K562 (cell line): Measurements from ENCODE around the gene MYO18A. TPM values are rescaled to one million over a fixed set of nuclear protein-coding genes. Genes with fewer than 3 reads are reported as not detected.

ENCODE experiments used
- ATAC-seq: fragments of 200-7000 bp; cut with Tn5 transposase; 3 replicates; pipeline ENCODE4 v1.9.1; 2020; ENCODE audit warnings: moderate library complexity
- BruUV-seq: library from RNA; stranded (reverse); fragments of 400-500 nt; replicated peaks from 2 replicates; lab custom pipeline; 2021; lab: Mats Ljungman, UMichigan
- CTCF ChIA-PET: fragments of 300-600 bp; formaldehyde crosslinking; extraction: SDS; loops from one replicate; lab custom pipeline; 2021; ENCODE audit warnings: low intra/inter-chr PET ratio; lab: Yijun Ruan, JAX
- POLR2A ChIA-PET: fragments of 300-600, 350-650 bp; sonication (Branson Sonifier 250); formaldehyde crosslinking; extraction: SDS; loops from one replicate; lab custom pipeline; 2021; ENCODE audit warnings: antibody characterized with exemption, inconsistent platforms; lab: Yijun Ruan, JAX
- DNase-seq, 4 experiments: peaks; one replicate each; pipeline versions ENCODE4 v3.0.0 to v3.0.0-alpha.2; 2011 to 2018; ENCODE audit warnings: low spot score in 3 of 4, mixed read lengths in 3 of 4; ENCODE audit errors: extremely low read depth in 1 of 4
- FAIRE-seq: peaks from 2 replicates; lab custom pipeline; 2011; peaks lifted over from hg19 to GRCh38; lab: Jason Lieb, UNC
- H2AFZ ChIP-seq: 2 replicates; pipeline ENCODE4 v1.6.0; 2011; ENCODE audit warnings: low read depth, low read length, control low read depth, inconsistent platforms
- H3K27ac ChIP-seq: fragments of 200-600 bp; 3 replicates; pipeline ENCODE4 v1.8.0; 2011; ENCODE audit warnings: low read depth, mild to moderate bottlenecking, control low read depth, inconsistent platforms, low read length, moderate library complexity, mixed read lengths; ENCODE audit errors: extremely low read depth
- H3K27me3 ChIP-seq, 2 experiments: fragments of 300-600 bp in 1 of 2; 2 replicates in 1 of 2; 3 replicates in 1 of 2; pipeline versions ENCODE4 v1.6.0 to v1.8.0; 2011; ENCODE audit warnings: inconsistent platforms in 2 of 2, low read length in 2 of 2, mild to moderate bottlenecking in 1 of 2, mixed read lengths in 1 of 2, moderate library complexity in 1 of 2; ENCODE audit not compliant: control insufficient read depth in 2 of 2, insufficient read depth in 2 of 2
- H3K36me3 ChIP-seq: fragments of 300-600 bp; 3 replicates; pipeline ENCODE4 v1.8.0; 2011; ENCODE audit warnings: mild to moderate bottlenecking, low read length, inconsistent platforms; ENCODE audit not compliant: control insufficient read depth, insufficient read depth
- H3K4me1 ChIP-seq, 2 experiments: fragments of 200-600 bp in 1 of 2; replicated peaks in 1 of 2; 2 replicates in 1 of 2; 3 replicates in 1 of 2; pipeline versions ENCODE4 v1.5.1 to v1.8.0; 2011; ENCODE audit warnings: inconsistent platforms in 2 of 2, low read length in 2 of 2, mild to moderate bottlenecking in 1 of 2, mixed read lengths in 1 of 2, moderate library complexity in 1 of 2; ENCODE audit not compliant: control insufficient read depth in 2 of 2, insufficient read depth in 2 of 2
- H3K4me2 ChIP-seq: 2 replicates; pipeline ENCODE4 v1.6.1; 2011; ENCODE audit warnings: low read length, control low read depth, inconsistent platforms, mixed read lengths; ENCODE audit not compliant: insufficient read depth
- H3K4me3 ChIP-seq: fragments of 200-600 bp; sonication (generic), shearing (Covaris generic); 2 replicates; pipeline ENCODE4 v1.5.1; 2016; ENCODE audit warnings: control low read depth, inconsistent platforms
- H3K79me2 ChIP-seq: fragments of 200-600 bp; 3 replicates; pipeline ENCODE4 v1.8.0; 2011; ENCODE audit warnings: low read length, inconsistent platforms; ENCODE audit not compliant: control insufficient read depth, insufficient read depth
- H3K9ac ChIP-seq, 2 experiments: 2 replicates each; pipeline versions ENCODE4 v1.6.0 to v1.6.1; 2011; ENCODE audit warnings: low read depth in 2 of 2, low read length in 2 of 2, control low read depth in 1 of 2, inconsistent platforms in 1 of 2, mild to moderate bottlenecking in 1 of 2, mixed read lengths in 1 of 2; ENCODE audit not compliant: insufficient read depth in 1 of 2
- H3K9me1 ChIP-seq: one replicate; pipeline ENCODE4 v1.6.0; 2011; ENCODE audit warnings: inconsistent platforms, mild to moderate bottlenecking, low read length, moderate library complexity; ENCODE audit not compliant: control insufficient read depth, insufficient read depth
- H3K9me3 ChIP-seq: replicated peaks from 2 replicates; pipeline ENCODE4 v1.5.1; 2011; ENCODE audit warnings: low read depth, low read length, inconsistent platforms; ENCODE audit not compliant: control insufficient read depth, insufficient read depth
- H4K20me1 ChIP-seq: replicated peaks from 2 replicates; pipeline ENCODE4 v1.6.1; 2011; ENCODE audit warnings: low read length, inconsistent platforms, mixed read lengths; ENCODE audit not compliant: control insufficient read depth, insufficient read depth
- CBFA2T2 ChIP-seq: fragments of 450-650 bp; conservative IDR thresholded peaks from 2 replicates; pipeline ENCODE4 v1.6.1; 2017; ENCODE audit warnings: mild to moderate bottlenecking
- CC2D1A ChIP-seq: fragments of 450-650 bp; IDR thresholded peaks from 2 replicates; pipeline ENCODE4 v1.6.1; 2017; ENCODE audit warnings: mild to moderate bottlenecking
- FOXA1 ChIP-seq: fragments of 450-650 bp; IDR thresholded peaks from 2 replicates; pipeline ENCODE4 v1.6.1; 2016; ENCODE audit warnings: mild to moderate bottlenecking, borderline replicate concordance
- FOXM1 ChIP-seq, 2 experiments: fragments of 450-650 bp in 1 of 2; sonication (generic) in 1 of 2; formaldehyde crosslinking in 1 of 2; IDR thresholded peaks; 2 replicates each; pipeline versions ENCODE4 v1.6.1 to v1.9.0; 2017 to 2022; ENCODE audit warnings: low read depth in 2 of 2, mild to moderate bottlenecking in 2 of 2, missing genetic modification reagents in 1 of 2, moderate library complexity in 1 of 2
- KAT7 ChIP-seq: sonication (generic); formaldehyde crosslinking; IDR thresholded peaks from 2 replicates; pipeline ENCODE4 v1.8.0; 2022; ENCODE audit warnings: missing genetic modification reagents, mild to moderate bottlenecking, borderline replicate concordance
- NCOA1 ChIP-seq: fragments of 450-650 bp; IDR thresholded peaks from 2 replicates; pipeline ENCODE4 v1.6.1; 2016; ENCODE audit warnings: low read depth
- NFXL1 ChIP-seq: fragments of 450-650 bp; formaldehyde crosslinking; IDR thresholded peaks from 2 replicates; pipeline ENCODE4 v1.4.0; 2021; ENCODE audit warnings: mild to moderate bottlenecking
- PHTF2 ChIP-seq: fragments of 250-450 bp; sonication (Bioruptor Pico); IDR thresholded peaks from 2 replicates; pipeline ENCODE4 v1.5.0; 2021; ENCODE audit warnings: mild to moderate bottlenecking
- ZNF146 ChIP-seq: IDR thresholded peaks from one replicate; pipeline ENCODE4 v1.6.1; 2018; ENCODE audit warnings: missing compliant biosample characterization; ENCODE audit not compliant: unreplicated experiment
- WGBS: fragments of 100-300 bp; shearing (Covaris generic); methylation state at CpG from one replicate; pipeline ENCODE4 v1.1.6; 2016; ENCODE audit warnings: low coverage, mixed read lengths; ENCODE audit not compliant: insufficient coverage; ENCODE audit errors: missing lambda C conversion rate; 5-methylcytosine and 5-hydroxymethylcytosine counted together
- in situ Hi-C: fragments of 300-500 bp; cut with MboI; formaldehyde crosslinking; loops from 4 replicates; pipeline ENCODE4 v1.15.0; 2018; ENCODE audit warnings: inconsistent platforms, mixed read lengths
- intact Hi-C: fragments of 100-400 bp; cut with micrococcal nuclease; formaldehyde crosslinking; loops from 2 replicates; pipeline ENCODE4 v1.14.2; 2022
- polyA plus RNA-seq, 8 experiments: library from polyadenylated mRNA; depleted of rRNA in 4 of 8; stranded (reverse) in 5 of 8; unstranded in 3 of 8; fragments of >200 nt; fragmentation: Nextera tagmentation in 2 of 8; fragmentation: Illumina TruSeq in 1 of 8; extraction: Ambion mirVana in 2 of 8; extraction: Trizol in 1 of 8; gene quantifications; 2 replicates each; pipeline versions ENCODE4 v1.2.1 to v1.2.3, GENCODE V29; 2011 to 2014; ENCODE audit warnings: inconsistent platforms in 1 of 8, missing spikeins in 1 of 8
- total RNA-seq, 7 experiments: library from RNA; depleted of rRNA in 6 of 7; stranded (reverse); fragments of >200 nt in 6 of 7; fragmentation: Illumina TruSeq in 2 of 7; extraction: Trizol in 2 of 7; gene quantifications; 2 replicates each; pipeline versions ENCODE4 v1.2.1 to v1.2.3, GENCODE V29; 2011 to 2021; ENCODE audit warnings: low replicate concordance in 1 of 7
- TF ChIP-seq, protein P1 (sequence below), 3 experiments: IDR thresholded peaks in 2 of 3; conservative IDR thresholded peaks in 1 of 3; 2 replicates each; pipeline ENCODE4 v1.5.1; 2011 to 2012; ENCODE audit warnings: low read length in 3 of 3, mild to moderate bottlenecking in 3 of 3, control low read depth in 2 of 3, improper control_type of control experiment in 1 of 3, inconsistent platforms in 1 of 3, low read depth in 1 of 3, mixed read lengths in 1 of 3, moderate library complexity in 1 of 3; ENCODE audit not compliant: insufficient read depth in 2 of 3
- TF ChIP-seq, protein P2 (sequence below): sonication (generic); formaldehyde crosslinking; IDR thresholded peaks from 2 replicates; pipeline ENCODE4 v1.8.0; 2023; ENCODE audit warnings: mild to moderate bottlenecking, missing genetic modification reagents
- TF ChIP-seq, protein P3 (sequence below): fragments of 450-650 bp; IDR thresholded peaks from 2 replicates; pipeline ENCODE4 v1.6.1; 2018; ENCODE audit not compliant: partially characterized antibody
- TF ChIP-seq, protein P4 (sequence below): sonication (generic); formaldehyde crosslinking; IDR thresholded peaks from 2 replicates; pipeline ENCODE4 v1.8.1; 2022; ENCODE audit warnings: missing genetic modification reagents

The MYO18A gene
- total and polyA plus RNA-seq, 9 of the 15 experiments (the other 6 are each of a cell fraction or from before 2014, with no cell fraction given) = 2.5 to 65.4 (median 17.1) TPM

DNA sequence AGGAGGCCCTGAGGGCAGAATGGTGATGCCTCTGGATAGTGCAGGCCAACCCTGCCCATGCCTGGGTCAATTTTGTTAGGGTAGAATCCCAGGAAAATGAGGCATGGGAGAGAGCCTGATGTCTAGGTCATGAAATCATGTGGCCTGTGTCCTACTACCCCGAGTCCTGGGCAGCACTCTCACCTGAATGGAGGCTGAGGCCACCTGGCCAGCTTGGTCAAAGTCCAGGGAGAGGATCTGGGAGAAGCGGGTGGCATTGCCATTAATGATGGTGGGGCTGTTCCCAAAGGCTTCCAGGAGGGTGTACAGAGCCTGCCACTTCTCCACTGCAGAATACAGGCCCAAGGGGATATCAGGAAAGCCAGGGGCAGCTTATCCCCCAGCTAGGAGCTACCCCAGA is 59.8 kb downstream of the MYO18A start:
- H3K4me1 ChIP-seq = peaks cover 24 to 26% of the 10 kb centered on the region in 2 experiments
- no peaks in the 10 kb centered on the region for H3K9me3 ChIP-seq
- H2AFZ ChIP-seq = no peak overlapping the region
- no peak overlapping the region for H3K4me3 ChIP-seq
- ChIA-PET CTCF (no interaction called here), POLR2A (interaction anchor here (0.8 kb wide), 1 partner anchor 459 kb away, joined by 4 read pairs; the partner anchor contains the start of genes SDF2 and SUPT6H)
- DNase-seq (no peak), FAIRE-seq (no peak), ATAC-seq (no peak)
- BruUV-seq = no TSS peak
- H4K20me1 ChIP-seq = peaks cover 41% of the 10 kb centered on the region
- WGBS = 62% methylated on average over 1 of the region's 2 CpGs
- in situ Hi-C loops (no loop called here), intact Hi-C loops (no loop called here)
- H3K4me2 ChIP-seq = no peak overlapping the region
- H3K36me3 ChIP-seq = peaks cover 56% of the 10 kb centered on the region; the same call in 2 of the 3 replicates
- H3K79me2 ChIP-seq = peaks cover 19% of the 10 kb centered on the region
- H3K27me3 ChIP-seq = no peaks in the 10 kb centered on the region
- peaks cover 16% of the 10 kb centered on the region for H3K9me1 ChIP-seq
- no peak overlapping the region for H3K27ac ChIP-seq
- no peak overlapping the region for H3K9ac ChIP-seq
- TF ChIP-seq FOXM1 (IDR thresholded peaks at IDR 0.05; ENCODE audit: low read depth) = no peak
- no peak for TF ChIP-seq FOXM1 (CRISPR knock-in tag; IDR thresholded peaks at IDR 0.05; ENCODE audit: low read depth)
- TF ChIP-seq ZNF146 (CRISPR knock-in tag) = no peak
- no peak for TF ChIP-seq NCOA1
- TF ChIP-seq, protein P1, sequence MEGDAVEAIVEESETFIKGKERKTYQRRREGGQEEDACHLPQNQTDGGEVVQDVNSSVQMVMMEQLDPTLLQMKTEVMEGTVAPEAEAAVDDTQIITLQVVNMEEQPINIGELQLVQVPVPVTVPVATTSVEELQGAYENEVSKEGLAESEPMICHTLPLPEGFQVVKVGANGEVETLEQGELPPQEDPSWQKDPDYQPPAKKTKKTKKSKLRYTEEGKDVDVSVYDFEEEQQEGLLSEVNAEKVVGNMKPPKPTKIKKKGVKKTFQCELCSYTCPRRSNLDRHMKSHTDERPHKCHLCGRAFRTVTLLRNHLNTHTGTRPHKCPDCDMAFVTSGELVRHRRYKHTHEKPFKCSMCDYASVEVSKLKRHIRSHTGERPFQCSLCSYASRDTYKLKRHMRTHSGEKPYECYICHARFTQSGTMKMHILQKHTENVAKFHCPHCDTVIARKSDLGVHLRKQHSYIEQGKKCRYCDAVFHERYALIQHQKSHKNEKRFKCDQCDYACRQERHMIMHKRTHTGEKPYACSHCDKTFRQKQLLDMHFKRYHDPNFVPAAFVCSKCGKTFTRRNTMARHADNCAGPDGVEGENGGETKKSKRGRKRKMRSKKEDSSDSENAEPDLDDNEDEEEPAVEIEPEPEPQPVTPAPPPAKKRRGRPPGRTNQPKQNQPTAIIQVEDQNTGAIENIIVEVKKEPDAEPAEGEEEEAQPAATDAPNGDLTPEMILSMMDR (IDR thresholded peaks at IDR 0.05 in 2 of 3, conservative IDR thresholded peaks at IDR 0.05 in 1 of 3; ENCODE audit: insufficient read depth in 2 of 3, low read depth in 1 of 3, low read length in 3 of 3) = no peak
- TF ChIP-seq, protein P2, sequence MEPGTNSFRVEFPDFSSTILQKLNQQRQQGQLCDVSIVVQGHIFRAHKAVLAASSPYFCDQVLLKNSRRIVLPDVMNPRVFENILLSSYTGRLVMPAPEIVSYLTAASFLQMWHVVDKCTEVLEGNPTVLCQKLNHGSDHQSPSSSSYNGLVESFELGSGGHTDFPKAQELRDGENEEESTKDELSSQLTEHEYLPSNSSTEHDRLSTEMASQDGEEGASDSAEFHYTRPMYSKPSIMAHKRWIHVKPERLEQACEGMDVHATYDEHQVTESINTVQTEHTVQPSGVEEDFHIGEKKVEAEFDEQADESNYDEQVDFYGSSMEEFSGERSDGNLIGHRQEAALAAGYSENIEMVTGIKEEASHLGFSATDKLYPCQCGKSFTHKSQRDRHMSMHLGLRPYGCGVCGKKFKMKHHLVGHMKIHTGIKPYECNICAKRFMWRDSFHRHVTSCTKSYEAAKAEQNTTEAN (CRISPR knock-in tag) = no peak
- TF ChIP-seq NFXL1 (CRISPR knock-in tag) = no peak
- TF ChIP-seq, protein P3, sequence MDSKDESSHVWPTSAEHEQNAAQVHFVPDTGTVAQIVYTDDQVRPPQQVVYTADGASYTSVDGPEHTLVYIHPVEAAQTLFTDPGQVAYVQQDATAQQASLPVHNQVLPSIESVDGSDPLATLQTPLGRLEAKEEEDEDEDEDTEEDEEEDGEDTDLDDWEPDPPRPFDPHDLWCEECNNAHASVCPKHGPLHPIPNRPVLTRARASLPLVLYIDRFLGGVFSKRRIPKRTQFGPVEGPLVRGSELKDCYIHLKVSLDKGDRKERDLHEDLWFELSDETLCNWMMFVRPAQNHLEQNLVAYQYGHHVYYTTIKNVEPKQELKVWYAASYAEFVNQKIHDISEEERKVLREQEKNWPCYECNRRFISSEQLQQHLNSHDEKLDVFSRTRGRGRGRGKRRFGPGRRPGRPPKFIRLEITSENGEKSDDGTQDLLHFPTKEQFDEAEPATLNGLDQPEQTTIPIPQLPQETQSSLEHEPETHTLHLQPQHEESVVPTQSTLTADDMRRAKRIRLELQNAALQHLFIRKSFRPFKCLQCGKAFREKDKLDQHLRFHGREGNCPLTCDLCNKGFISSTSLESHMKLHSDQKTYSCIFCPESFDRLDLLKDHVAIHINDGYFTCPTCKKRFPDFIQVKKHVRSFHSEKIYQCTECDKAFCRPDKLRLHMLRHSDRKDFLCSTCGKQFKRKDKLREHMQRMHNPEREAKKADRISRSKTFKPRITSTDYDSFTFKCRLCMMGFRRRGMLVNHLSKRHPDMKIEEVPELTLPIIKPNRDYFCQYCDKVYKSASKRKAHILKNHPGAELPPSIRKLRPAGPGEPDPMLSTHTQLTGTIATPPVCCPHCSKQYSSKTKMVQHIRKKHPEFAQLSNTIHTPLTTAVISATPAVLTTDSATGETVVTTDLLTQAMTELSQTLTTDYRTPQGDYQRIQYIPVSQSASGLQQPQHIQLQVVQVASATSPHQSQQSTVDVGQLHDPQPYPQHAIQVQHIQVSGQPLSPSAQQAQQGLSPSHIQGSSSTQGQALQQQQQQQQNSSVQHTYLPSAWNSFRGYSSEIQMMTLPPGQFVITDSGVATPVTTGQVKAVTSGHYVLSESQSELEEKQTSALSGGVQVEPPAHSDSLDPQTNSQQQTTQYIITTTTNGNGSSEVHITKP = no peak
- TF ChIP-seq CBFA2T2 = no peak
- no peak for TF ChIP-seq KAT7 (CRISPR knock-in tag)
- TF ChIP-seq PHTF2 (CRISPR knock-in tag) = no peak
- TF ChIP-seq, protein P4, sequence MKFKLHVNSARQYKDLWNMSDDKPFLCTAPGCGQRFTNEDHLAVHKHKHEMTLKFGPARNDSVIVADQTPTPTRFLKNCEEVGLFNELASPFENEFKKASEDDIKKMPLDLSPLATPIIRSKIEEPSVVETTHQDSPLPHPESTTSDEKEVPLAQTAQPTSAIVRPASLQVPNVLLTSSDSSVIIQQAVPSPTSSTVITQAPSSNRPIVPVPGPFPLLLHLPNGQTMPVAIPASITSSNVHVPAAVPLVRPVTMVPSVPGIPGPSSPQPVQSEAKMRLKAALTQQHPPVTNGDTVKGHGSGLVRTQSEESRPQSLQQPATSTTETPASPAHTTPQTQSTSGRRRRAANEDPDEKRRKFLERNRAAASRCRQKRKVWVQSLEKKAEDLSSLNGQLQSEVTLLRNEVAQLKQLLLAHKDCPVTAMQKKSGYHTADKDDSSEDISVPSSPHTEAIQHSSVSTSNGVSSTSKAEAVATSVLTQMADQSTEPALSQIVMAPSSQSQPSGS (CRISPR knock-in tag) = no peak
- TF ChIP-seq CC2D1A = no peak
- TF ChIP-seq FOXA1 = no peak
